NCI-H2081 treated with DMSO at 0.1 percent for 48 hours (cell line): ENCODE data around the gene RIMOC1.

Source experiments
- DNase-seq: peaks from one replicate; lab custom pipeline; 2025; lab: John Stamatoyannopoulos, UW

RIMOC1 gene, protein sequence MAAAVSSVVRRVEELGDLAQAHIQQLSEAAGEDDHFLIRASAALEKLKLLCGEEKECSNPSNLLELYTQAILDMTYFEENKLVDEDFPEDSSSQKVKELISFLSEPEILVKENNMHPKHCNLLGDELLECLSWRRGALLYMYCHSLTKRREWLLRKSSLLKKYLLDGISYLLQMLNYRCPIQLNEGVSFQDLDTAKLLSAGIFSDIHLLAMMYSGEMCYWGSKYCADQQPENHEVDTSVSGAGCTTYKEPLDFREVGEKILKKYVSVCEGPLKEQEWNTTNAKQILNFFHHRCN

DNA sequence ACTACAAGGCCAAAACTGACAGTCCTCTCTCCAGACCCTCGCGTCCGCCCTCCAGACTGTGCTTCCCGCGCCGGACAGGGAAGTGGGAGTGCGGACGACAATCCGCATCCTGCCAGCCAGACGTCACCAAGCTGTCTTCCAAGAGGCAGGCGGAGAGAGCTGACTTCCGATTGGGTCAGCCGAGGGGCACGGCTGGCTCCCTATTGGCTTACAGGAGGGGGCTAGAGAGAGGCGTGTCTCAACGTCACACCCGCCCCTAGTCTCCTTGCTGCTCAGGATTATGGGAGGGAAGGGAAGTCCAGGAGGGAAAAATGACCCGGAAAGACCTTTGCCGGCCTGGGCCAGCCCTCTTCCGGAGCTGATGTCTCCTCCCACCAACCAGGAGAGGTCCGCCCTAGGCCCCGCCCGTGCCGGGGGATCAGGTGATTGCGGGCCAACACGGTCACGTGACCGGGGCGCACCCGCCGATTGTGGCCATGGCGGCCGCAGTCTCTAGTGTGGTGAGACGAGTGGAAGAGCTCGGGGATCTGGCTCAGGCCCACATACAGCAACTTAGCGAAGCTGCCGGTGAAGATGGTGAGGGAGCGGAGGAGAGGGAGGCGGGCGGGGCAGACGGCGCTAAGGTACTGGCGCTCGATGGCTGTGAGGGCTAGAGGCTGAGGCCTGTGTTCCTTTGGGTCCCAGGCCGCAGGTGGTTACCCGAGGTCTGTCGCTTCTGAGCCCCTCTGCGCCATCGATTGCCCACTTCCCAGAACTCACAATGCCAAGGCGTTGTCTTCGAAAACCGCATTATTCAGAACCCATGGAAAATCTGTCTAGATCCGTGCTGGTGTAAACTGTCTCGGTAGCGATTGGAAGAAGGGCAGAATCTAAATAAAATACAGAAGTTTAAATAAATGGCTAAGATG, at the start of gene RIMOC1:
Gene RIMOC1 (plus strand): TSS at position 453 of the 908 bp plus-strand sequence. CDS start 24 bp downstream, at position 477.
- peak; percentile 100 for DNase-seq

DNA sequence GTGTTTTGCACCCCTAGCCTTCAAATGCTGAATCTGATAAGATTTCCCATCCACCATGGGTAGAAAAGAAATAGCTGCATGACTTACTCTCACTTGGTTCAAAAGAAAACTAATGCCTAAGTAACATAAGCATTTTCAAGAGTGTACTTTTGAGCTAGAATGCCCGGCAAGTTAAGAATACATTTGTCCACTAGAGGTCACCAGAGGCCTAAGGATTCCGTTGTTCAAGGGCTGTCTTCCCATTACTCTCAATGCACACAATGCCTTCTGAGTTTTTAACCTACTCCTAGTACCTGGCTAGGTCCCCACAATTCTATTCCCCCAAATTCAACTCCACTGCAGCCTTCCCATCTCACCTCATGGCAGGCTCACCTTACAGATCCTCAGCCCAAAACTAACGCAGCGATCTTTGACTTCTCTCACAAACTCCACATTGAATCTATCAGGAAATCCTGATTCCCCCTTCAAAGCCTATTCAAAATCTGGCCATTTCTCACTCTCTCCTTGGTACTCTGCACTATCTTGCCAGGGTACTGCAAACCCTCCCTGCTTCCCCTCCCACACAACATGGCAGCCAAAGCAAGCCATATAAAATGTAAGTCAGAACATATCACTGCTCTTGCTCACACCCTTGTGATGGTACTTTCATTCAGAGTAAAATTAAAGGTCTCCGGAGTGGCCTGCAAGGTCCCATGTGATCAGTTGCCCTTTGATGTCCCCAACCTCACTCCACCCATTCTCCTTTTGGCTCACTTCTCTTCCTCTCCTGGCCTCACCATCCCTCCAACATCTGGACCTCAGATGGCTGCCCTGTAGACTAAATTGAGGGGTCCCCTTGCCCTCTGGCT, 47.3 kb upstream of the RIMOC1 start:
- DNase-seq = peak; percentile 46

DNA sequence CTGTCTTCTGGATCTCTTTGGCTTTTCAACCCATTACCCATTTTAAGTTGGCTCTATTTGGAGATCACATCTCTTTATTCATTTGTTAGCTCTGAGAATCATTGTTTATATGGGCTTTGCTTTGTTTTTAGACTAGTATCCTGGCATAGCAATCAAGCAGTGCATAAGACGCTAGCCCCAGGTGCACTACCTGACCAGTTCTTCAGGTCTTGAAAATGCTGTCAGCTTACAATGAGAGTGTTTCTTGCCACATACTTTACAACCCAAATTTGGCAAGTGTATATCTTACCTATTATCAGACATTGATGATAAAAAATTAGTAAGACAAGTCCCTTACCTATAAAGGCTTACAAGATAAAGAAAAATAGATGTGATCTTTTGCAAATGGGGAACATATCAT, 46.2 kb upstream of the RIMOC1 start:
- no peak for DNase-seq

DNA sequence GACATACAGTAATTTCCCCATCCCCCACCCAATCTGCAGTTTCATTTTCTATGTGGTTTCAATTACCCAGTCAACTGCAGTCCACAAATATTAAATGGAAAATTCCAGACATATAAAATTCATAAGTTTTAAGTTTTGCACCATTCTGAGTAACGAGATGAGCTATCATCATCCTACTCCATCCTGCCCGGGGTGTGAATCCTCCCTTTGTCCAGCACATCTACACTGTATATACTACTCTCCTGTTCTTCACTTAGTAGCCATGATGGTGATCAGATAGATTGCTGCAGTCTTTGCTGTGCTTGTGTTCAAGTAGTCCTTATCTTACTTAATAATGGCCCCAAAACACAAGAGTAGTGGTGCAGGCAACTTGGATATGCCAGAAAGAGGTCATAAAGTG, 45.3 kb upstream of the RIMOC1 start:
- DNase-seq = no peak

DNA sequence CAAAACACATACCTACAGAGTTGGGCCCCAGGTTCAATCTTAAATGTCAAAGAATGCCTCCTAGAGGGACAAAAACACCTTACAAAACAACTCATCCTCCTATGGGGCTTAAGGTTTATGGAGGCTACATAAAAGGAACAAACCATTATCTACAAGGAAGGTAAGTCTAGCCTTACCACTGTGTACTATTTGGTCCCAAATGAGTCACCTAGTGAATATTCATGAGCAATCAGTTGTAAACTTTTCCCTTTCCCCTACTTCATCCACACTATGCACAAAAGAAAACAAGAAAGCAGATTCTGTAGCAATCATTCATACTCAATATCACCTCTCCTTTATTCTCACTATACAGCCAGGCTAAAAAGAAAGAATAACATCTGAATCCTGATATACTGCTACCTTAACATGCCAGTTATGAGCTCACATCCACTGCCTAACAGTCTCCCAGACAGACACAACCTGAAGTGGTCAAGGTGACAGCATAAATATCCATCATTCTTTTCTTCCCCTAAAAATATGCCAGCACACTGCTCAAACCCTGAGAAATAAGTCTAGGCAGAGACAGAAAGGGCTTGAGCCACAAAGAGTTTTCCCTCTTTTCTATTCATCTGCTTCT, 40.2 kb upstream of the RIMOC1 start:
- no peak for DNase-seq

DNA sequence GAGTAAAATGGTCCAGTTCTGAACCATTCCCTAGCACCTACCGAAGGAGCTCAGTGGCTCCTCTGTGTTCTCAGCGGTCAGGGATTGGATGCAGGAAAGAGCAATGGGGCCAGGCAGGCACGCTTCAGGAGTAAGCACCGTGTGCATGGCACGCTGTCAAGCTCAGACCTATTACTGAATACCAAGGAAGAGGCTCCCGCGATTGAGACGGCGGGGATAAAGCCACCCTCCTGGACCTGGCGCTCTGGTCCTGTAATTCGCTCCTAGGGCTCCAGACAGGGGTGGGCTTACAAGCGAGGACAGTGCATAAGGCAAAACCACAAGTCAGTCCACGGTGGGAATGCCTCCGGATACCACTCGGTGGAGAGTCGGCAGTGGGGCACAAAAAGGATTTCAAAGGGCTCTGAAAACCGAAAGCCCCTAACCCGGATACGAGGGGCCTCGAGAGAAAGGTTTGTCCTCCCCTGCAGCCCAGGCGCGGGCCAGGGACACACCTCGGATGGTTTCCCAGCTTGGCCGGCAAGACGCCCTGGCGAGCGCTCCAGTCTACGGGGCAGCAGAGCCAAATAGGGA, 34.9 kb upstream of the RIMOC1 start:
- DNase-seq = no peak

DNA sequence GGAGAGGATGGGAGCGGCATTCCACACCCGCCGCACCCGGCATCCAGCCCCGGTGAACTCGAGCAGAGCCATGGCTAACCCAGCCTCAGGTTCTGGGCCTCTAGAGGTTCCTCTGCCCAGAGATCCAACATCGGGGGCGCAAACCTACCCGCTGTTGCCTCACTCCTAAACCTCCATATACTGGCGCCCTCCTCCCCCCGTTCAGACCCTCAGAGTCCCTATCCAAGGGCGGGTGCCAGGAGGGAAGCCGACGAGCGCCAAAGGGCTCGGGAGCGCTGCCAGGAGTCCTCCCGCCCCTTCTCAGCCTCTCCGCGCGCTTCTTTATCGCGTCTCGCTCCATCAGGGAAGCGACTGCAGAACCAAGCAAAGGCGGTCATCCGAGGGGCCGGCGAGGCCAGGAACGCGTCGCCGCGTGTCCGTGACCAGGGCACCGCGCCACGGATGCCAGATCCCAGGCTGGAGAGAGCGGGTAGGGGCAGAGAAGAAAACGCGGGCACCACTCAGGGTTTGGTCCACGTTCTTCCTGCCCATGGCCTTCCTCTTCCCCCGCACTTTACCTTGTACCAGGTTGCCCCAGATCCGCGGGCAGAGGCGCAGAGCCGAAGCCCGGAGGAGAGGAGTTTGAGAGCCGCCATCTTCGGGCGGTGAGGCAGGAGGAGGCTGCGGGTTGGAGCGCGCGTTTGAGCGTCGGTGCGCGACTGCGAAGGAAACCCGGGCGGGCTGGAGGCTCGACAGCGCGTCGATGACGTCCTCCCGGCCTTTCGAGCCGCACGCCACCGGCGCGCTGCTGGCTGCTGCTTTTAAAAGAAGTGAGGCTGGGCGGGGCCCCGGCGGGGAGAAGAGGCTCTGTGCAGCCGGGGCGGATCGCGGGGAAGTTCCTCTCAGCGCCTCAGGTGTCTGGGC, 34.2 kb upstream of the RIMOC1 start, which contains the start of gene OXCT1:
Gene OXCT1 (minus strand): TSS at position 702 of the 903 bp plus-strand sequence. CDS start 67 bp downstream, at position 635.
- peak; percentile 86 for DNase-seq

DNA sequence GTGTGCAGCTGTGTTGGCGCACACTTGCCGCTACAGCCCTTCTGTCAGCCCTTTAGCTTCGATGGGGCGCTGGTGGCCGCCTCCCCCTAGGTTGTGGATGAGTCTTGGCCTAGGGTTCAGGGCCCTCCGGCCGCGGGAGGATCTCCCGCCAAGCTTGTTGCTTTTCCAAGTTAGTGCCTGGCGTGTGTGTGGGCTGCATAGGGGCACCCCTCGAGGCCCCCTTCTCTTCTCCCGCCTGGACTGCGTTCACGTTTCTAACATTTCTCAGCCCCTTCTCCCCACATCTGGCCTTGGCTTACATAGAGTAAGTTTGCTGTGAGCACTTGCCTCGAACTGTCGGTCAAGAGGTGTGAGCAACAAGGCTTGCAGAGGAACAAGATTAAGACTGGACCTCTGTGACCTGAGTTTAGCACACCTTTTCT, 33.5 kb upstream of the RIMOC1 start:
- no peak for DNase-seq

DNA sequence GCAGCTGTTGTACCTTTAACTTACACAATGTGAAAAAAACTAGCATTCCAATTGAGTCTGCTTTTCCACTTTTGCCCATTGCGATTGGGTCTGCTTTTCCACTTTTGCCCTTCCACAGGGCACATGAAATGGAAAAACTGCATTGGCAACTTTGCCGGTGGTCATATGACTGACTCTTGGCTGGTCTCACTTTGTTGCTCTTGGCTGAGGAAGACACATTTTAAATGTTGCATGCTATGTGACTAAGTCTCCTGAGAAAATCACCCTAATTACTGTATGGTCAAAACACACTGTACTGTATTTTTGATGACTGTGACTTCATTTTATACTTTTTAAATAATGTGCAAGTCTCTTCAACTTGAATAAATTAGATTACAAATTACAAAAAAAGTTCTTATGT, 32.3 kb upstream of the RIMOC1 start:
- DNase-seq = no peak

DNA sequence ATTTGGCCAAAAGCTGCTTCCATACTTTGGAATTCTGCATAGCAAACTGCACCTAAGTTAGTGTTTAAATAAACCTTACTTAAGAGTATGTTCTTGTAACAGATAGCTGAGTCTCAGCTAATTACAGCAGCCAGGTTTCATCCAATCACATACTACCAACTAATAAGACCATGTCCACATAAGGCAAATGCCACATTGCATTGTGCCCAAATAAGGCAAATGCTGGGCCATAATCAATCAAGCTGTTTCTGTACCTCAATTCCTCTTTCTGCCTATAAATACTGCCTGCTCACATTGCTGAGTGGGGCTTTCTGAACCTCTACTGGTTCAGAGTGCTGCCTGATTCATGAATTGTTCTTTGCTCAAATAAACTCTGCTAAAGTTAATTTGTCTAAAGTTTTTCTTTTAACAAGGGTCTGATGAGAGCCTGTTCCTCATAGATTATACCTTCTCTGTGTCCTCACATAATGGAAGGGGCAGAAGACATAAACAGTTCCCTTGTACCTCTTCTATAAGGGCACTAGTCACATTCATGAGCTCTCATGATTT, 29.6 kb upstream of the RIMOC1 start:
- DNase-seq = no peak

DNA sequence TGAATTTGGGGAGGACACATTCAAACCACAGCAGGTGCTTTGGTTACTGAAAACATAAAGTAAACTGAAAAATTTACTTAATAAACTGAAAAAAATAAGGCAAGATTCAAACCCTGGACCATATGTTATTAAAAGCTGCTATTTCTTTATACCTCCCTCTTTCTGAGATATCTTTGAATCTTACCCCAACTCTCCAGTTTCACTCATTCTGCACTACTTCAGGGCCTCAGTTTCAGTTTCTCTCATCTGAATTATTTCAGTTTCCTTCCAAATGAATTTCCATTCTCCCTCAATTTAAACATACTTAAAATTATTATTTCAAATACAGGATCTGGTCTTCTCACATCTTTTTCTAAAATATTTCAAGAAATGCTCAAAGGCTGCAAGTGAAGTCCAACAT, 29.0 kb upstream of the RIMOC1 start:
- no peak for DNase-seq

DNA sequence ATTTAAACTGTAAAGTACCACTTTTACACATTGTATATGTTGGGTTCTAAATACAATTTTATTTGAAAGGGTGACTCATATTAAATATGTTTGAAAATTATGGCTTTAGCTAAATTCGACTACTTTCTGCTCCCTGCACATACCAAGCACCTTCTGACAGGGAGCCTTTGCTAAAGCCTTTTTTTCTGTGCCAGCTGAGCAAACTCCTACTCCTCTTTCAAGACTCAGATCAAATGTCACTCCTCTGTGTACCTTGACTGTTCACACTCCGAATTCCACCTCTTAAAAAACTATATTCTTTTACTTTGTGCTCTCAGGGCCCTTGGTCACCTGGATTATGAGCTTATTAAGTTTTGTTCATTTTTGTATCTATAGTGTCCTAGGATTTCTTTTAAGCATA, 27.5 kb upstream of the RIMOC1 start:
- no peak for DNase-seq

DNA sequence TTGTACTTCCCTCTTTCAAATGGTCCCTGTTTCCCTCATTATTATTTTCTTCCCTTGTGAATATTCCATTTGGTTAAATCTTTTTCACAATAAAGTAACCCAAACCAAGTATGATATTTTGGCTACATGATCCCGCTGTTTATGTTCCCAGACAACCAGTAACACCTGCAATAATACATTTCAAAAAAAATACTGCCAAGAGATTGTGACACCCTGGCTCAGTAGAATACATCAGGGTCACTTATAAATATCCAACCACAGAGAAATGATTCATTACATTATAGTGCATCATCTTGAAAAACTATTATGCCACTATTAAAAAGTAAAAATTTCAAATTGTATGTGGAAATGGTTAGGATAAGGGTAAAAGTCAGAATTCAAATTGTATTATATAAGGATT, 26.7 kb upstream of the RIMOC1 start:
- no peak for DNase-seq

DNA sequence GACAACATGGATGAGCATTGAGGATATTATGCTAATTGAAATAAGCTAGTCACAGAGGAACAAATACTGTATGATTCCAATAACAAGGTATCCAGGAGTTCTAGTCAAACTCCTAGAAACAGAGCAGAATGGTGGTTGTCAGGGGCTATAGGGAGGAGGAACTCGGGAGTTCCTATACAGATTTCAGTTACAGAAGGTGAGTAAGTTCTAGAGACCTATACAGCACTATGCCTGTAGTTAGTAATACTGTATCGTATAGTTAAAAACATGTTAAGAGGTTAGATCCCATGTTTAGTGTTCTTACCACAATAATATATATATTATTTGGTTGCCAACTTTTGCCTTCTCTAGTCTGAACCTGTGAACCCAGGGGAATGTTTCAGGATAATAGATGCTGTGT, 26.0 kb upstream of the RIMOC1 start:
- DNase-seq = no peak

DNA sequence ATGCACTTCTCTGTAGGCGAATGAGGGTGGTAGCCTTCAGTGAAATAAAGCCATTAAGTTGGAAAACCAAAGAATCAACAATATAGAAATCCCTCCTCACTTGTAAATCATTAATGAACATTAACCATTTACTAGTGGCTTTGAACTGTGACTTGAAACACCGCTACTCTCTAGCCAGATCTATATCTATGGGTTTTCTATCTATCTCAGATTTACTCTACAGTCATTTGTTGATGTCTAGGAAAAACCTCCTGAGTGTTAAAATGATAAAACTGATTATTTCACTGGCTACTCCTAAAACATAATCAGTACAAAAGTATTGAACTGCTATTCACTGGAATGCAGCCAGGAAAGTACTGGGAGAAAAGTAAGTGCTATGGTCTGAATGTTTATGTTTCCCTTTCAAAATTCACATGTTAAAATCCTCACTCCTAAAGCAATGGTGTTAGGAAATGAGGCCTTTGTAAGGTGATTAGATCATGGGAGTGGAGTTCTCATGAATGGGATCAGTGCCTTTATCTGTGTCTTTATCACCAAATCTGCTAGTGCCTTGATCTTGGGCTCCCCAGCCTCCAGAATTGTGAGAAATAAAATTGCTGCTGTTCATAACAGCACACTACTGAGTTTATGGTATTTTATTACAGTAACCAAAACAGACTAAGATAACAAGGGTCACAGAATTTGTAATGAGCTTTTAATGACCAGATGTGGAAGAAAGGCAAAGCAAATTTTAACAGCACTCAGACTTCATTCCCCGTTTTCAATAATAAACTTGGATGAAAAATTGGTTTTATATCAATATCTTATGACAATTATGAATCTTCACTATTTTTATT, 25.3 kb upstream of the RIMOC1 start:
- no peak for DNase-seq

DNA sequence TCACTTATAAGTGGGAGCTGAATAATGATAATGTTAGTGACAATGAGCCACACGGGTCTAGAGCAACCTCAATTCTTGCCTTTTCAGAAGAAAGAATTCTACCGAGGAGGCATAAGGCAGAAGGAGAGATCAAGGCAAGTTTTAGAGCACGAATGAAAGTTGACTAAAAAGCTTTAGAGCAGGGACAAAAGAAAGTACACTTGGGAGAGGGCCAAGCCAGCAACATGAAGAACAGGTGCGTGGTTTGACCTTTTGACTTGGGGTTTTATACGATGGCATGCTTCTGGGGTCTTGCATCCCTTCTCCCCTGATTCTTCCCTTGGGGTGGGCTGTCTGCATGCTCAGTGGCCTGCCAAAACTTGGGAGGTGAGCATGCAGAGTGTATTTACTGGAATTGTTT, 21.4 kb upstream of the RIMOC1 start:
- no peak for DNase-seq

DNA sequence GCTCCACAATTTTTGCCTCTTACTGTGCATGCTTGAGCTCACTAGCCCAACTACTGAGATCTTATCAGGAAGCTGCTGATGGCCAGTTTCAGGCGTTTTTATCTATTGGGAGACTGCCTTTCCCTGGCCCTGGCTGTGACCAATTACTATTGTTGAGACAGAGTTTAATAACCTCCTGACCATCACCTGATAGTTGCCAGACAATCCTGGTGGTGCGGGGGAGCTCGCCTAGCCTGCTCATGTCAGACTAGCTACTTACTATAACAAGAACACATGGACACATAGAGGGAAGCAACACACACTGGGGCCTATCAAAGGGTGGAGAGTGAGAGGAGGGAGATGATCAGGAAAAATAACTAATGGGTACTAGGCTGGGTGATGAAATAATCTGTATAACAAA, 20.9 kb upstream of the RIMOC1 start:
- no peak for DNase-seq

DNA sequence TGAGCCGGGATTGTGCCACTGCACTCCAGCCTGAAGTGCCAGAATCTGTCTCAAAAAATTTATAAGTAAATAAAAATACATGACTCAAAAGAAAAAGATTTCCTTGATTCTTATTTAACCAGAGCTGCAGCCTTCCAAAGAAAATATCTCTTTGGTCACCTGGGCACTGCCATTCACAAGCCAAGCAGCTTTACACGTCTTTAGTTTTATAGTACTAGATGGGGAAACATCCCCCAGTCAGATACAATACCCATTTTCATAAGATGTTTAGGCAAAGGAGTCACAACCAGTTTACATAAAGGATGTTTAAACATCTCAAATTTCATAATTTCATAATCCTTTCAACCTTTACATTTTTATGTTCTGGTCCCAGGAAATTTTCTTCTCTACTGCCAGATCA, 20.2 kb upstream of the RIMOC1 start:
- no peak for DNase-seq

DNA sequence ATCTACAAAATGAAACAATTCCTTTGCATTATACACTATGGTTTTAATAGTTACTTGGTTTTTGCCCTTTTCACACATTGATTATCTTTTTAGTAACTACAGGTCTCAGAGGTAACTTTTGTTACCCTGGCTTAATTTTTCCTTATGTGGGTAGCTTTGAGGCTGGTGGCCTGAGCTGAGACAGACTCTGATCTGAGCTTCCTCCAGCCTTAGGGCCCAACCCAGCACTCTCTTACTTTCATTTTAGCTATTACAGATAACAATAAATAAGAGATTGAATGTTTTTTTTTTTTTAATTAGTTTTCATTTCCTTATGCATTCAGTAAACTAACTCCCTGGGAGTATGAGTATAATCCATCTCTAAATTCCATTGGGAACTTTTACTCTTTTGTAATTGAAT, 18.9 kb upstream of the RIMOC1 start:
- DNase-seq = no peak
